ENCODE measurements around the gene CBARP. TPM values are rescaled to one million over a fixed set of nuclear protein-coding genes. Genes with fewer than 3 reads are reported as not detected.
A peak's percentile ranks its signal among the peaks of the same experiment; 100 is the strongest.
"Not testable (repeated sequence)": the region's sequence is repeated elsewhere in the genome, so short reads cannot be mapped to it uniquely, and the experiment has no call there.

CBARP gene
- total RNA-seq, 1 donor from 2014 or later = 2.9 TPM

GRCh38 chr19:1206864-1207450 lies 30.8 kb downstream of the CBARP start:
- ATAC-seq (peak; percentile 43), DNase-seq (ENCODE audit: low spot score) (peak; percentile 73)
- intact Hi-C loops (cut with DNase I) = no loop called here

DNA sequence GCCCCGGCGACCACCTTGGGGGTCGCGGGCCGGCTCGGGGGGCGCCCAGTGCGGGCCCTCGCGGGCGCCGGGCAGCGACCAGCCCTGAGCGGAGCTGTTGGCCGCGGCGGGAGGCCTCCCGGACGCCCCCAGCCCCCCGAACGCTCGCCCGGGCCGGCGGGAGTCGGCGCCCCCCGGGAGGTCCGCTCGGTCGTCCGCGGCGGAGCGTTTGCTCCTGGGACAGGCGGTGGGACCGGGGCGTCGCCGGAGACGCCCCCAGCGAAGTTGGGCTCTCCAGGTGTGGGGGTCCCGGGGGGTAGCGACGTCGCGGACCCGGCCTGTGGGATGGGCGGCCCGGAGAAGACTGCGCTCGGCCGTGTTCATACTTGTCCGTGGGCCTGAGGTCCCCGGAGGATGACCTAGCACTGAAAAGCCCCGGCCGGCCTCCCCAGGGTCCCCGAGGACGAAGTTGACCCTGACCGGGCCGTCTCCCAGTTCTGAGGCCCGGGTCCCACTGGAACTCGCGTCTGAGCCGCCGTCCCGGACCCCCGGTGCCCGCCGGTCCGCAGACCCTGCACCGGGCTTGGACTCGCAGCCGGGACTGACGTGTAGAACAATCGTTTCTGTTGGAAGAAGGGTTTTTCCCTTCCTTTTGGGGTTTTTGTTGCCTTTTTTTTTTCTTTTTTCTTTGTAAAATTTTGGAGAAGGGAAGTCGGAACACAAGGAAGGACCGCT lies 31.5 kb downstream of the CBARP start:
- no peak for ATAC-seq
- intact Hi-C loops (cut with DNase I) = no loop called here
- peak; percentile 66 for DNase-seq (ENCODE audit: low spot score)

- intact Hi-C loops (cut with DNase I) = no loop called here
- ATAC-seq = peak; percentile 96
Observed at GRCh38 chr19:1205114-1206099, 32.4 kb downstream of the CBARP start, which contains the start of gene STK11. TSS of gene STK11 (plus strand) at chr19:1205778. CDS start at chr19:1206914, 1,136 bp downstream.

DNA sequence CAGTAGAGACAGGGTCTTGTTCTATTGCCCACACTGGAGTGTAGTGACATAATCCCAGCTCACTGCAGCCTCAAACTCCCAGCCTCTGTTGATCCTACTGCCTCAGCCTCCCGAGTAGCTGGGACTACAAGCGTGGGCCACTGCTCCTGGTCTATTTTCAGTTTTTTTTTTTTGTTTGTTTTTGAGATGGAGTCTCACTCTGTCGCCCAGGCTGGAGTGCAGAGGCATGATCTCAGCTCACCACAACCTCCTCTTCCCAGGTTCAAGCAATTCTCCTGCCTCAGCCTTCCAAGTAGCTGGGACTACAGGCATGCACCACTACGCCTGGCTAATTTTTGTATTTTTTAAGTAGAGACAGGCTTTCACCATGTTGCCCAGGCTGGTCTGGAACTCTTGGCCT lies 37.2 kb downstream of the CBARP start:
- DNase-seq (ENCODE audit: low spot score); intact Hi-C loops (cut with DNase I): not testable (repeated sequence)

More at GRCh38 chr19:1205114-1206099, 32.4 kb downstream of the CBARP start, which contains the start of gene STK11:
- DNase-seq (ENCODE audit: low spot score) = peak; percentile 99

GRCh38 chr19:1199531-1199930 lies 38.3 kb downstream of the CBARP start:
- DNase-seq (ENCODE audit: low spot score) (no peak), ATAC-seq (no peak)
- intact Hi-C loops (cut with DNase I) = no loop called here

More for the DNA sequence above, 37.2 kb downstream of the CBARP start:
- not testable (repeated sequence) for ATAC-seq

- intact Hi-C loops (cut with DNase I) = loop anchor here (1.0 kb wide), 1 partner anchor 36 kb away; no protein-coding TSS in a partner anchor
- ATAC-seq (no peak), DNase-seq (ENCODE audit: low spot score) (no peak)
Observed at GRCh38 chr19:1189419-1189818, 48.4 kb downstream of the CBARP start.

- intact Hi-C loops (cut with DNase I) = loop anchor here (5.0 kb wide), 1 partner anchor 61 kb away; no protein-coding TSS in a partner anchor
- no peak for ATAC-seq
- DNase-seq (ENCODE audit: low spot score) = no peak
Observed at GRCh38 chr19:1183543-1184172, 54.1 kb downstream of the CBARP start.

- intact Hi-C loops (cut with DNase I) = loop anchor here (5.0 kb wide), 1 partner anchor 60 kb away; no protein-coding TSS in a partner anchor
- DNase-seq (ENCODE audit: low spot score) (no peak), ATAC-seq (no peak)
Observed at GRCh38 chr19:1182727-1183126, 55.1 kb downstream of the CBARP start.

- DNase-seq (ENCODE audit: low spot score) (no peak), ATAC-seq (no peak)
- intact Hi-C loops (cut with DNase I) = loop anchor here (5.0 kb wide), 1 partner anchor 60 kb away; no protein-coding TSS in a partner anchor
Observed at GRCh38 chr19:1182068-1182467, 55.7 kb downstream of the CBARP start.

DNA sequence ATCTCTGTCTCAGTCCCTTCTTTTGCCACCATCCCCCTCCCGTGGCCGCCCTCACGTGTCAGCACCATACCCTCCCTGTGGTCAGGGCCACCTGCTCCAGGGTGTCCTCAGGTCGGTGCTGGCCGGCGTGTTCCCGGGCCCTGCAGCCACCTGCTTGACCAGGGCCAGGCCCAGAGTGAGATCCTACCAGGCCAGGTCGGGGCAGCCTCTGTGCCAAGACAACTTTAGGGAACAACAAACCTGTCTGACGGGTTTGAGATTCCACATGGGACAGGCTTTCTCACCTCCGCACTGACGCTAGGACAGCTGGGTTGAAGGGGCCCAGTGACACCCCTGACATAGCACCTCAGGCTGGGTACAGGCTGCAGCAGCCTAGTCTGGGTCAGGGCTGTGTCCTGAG lies 56.2 kb downstream of the CBARP start:
- no peak for ATAC-seq
- no peak for DNase-seq (ENCODE audit: low spot score)
- intact Hi-C loops (cut with DNase I) = loop anchor here (5.0 kb wide), 1 partner anchor 59 kb away; no protein-coding TSS in a partner anchor

Other genes starting within 250 kb of the CBARP start
- gene GRIN3B, start 237.6 kb downstream of the CBARP start, total RNA-seq = not detected
- 146 TPM for gene TMEM259, start 216.9 kb downstream of the CBARP start, total RNA-seq
- gene RNU6-2, start 216.5 kb downstream of the CBARP start, total RNA-seq = not detected
- 120 TPM for gene CNN2, start 211.4 kb downstream of the CBARP start, total RNA-seq
- gene ABCA7, start 197.9 kb downstream of the CBARP start, total RNA-seq = 17.3 TPM
- 26.2 TPM for gene ARHGAP45, start 170.8 kb downstream of the CBARP start, total RNA-seq
- 99.8 TPM for gene POLR2E, start 142.6 kb downstream of the CBARP start, total RNA-seq
- gene GPX4, start 134.0 kb downstream of the CBARP start, total RNA-seq = 239 TPM
- 131 TPM for gene SBNO2, start 63.7 kb downstream of the CBARP start, total RNA-seq
- gene STK11, start 32.2 kb downstream of the CBARP start, total RNA-seq = 57.2 TPM
- gene ATP5F1D, start 3.7 kb upstream of the CBARP start, total RNA-seq = 90.9 TPM
- 117 TPM for gene MIDN, start 10.6 kb upstream of the CBARP start, total RNA-seq
- gene CIRBP, start 31.3 kb upstream of the CBARP start, total RNA-seq = 550 TPM
- gene FAM174C, start 37.5 kb upstream of the CBARP start, total RNA-seq = 21.4 TPM
- gene EFNA2, start 47.9 kb upstream of the CBARP start, total RNA-seq = not detected
- 57.5 TPM for gene NDUFS7, start 145.9 kb upstream of the CBARP start, total RNA-seq
- 48.1 TPM for gene GAMT, start 163.5 kb upstream of the CBARP start, total RNA-seq
- 75.7 TPM for gene DAZAP1, start 169.6 kb upstream of the CBARP start, total RNA-seq
- 753 TPM for gene RPS15, start 200.4 kb upstream of the CBARP start, total RNA-seq
- 6.0 TPM for gene APC2, start 212.1 kb upstream of the CBARP start, total RNA-seq
- 22.1 TPM for gene C19orf25, start 241.2 kb upstream of the CBARP start, total RNA-seq